ENCODE measurements around the gene CXorf38.

CXorf38 gene, protein sequence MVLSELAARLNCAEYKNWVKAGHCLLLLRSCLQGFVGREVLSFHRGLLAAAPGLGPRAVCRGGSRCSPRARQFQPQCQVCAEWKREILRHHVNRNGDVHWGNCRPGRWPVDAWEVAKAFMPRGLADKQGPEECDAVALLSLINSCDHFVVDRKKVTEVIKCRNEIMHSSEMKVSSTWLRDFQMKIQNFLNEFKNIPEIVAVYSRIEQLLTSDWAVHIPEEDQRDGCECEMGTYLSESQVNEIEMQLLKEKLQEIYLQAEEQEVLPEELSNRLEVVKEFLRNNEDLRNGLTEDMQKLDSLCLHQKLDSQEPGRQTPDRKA

GRCh38 chrX:40647307-40648197 is at the start of gene CXorf38:
CXorf38 (minus strand) TSS chrX:40647561; CDS start chrX:40647520, 41 bp downstream.
- peak; percentile 84 for DNase-seq

DNA sequence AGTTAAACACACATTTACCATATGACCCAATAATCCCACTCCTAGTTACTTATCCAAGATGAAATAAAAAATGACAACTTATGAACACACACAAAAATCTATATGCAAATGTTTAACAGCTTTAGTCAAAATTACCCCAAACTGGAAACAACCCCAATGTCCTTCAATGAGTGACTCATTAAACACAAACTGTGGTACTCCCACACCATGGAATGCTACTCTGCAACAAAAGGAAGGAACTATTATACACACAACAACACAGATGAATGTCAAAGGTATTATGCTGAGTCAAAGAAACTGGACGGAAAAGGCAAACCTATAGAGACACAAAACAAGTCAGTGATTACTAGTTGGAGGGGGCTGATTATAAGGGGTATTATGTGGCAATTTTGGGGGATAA is 47.4 kb upstream of the CXorf38 start:
- no peak for DNase-seq

DNA sequence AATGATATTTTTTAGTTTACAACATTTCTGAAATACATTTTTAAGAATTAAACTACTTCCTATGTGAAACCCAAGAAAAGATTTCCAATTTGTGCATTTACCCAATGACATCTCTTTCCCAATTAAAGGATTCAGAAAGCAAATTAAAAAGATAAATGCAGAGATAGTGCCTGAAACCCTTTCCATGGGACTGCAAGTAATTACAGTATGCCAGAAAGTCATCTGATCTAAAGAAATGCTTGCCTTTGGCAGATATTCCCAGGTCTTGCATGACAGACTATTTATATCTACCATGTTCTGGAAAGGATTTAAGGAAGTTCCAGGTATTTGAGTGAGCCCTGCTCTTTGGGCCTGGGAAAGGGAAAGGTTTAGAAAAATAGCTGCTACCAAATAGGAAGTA is 41.6 kb upstream of the CXorf38 start:
- no peak for DNase-seq

DNA sequence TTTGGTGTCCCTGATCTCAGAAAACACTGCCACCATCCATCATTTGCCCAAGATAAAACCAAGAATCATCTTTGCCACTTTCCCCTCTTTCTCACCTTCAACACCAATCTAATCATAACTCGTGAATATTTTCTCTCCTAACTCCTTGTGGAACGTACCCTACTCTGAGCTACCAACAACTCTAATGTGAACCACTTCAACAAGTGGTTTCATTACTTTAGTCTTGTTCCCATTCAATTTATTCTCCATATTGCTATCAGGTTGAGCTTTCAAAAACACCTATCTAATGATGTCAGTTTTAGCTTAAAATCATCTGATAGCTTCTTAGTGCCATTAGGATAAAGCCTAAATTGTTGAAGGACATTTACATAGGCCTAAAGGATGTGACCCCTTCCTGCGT is 39.8 kb upstream of the CXorf38 start:
- DNase-seq = no peak

- DNase-seq = no peak
These were observed 38.1 kb upstream of the CXorf38 start for GRCh38 chrX:40685362-40685918.

DNA sequence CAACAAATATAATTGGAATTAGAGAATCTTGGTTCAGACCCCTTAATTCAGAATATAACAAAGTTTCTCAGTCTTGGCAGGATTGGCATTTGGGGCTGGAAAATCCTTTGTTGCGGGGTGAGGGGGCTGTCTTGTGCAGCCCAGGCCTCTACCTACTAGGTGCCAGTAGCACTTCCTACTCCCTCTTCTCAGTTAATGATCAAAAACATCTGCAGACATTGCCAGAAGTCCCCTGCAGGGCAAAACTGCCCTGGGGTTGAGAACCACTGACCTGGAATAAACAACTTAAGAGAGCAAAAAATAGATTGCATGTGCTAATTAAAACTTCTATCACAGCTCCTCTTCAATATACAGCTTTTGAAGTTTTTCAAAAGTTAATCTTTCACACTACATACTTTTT is 36.7 kb upstream of the CXorf38 start:
- no peak for DNase-seq

DNA sequence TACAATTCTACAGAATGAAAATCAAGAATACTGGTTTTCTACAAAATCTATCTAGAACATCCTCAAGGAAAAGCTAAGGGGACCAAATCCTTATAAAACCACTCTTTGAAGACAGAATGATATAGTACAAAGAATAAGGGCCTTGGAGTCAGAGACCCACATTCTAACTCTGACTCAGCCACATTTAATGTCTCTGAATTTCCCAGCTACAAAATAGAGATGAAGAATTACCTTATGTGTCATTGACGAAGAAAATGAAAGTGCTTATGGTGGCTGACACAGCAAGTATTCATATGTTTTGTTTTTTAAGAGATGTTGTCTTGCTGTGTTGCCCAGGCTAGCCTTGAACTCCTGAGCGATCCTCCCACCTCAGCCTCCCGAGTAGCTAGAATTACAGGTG is 35.9 kb upstream of the CXorf38 start:
- no peak for DNase-seq

GRCh38 chrX:40671126-40671525 is 23.8 kb upstream of the CXorf38 start:
- DNase-seq = no peak

DNA sequence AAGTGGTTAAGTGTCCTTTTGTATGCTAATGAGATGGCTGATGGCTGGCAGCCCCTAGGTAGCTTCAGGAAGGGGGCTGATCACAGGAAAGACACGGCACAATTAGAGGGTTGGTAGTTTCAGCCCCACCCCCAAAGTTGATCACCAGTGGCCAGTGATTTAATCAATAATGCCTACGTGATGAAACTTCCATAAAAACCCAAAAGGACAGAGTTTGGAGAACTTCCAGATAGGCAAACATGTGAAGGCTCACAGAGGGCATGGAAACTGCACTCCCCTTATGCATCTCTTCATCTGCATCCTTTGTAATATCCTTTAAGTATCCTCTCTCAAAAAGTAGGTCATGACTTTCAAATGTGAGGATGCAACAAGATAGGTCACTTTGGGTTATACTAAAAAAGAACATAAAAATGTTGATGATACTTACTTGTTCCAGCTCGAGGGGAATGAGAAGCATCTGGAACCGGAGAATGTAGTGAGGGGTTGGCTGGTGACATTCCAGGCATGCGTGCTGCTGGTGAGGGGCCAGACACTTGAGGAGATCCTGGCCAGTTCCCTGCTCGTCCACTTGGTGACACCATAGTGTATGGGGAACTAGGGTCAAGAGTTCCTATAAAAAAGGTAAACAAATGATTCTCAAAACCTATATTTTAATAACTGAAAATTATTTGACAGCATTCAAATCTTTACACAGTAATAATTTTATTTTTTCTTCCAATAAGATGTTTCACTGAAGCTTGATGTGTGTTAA is 16.7 kb upstream of the CXorf38 start:
- no peak for DNase-seq

DNA sequence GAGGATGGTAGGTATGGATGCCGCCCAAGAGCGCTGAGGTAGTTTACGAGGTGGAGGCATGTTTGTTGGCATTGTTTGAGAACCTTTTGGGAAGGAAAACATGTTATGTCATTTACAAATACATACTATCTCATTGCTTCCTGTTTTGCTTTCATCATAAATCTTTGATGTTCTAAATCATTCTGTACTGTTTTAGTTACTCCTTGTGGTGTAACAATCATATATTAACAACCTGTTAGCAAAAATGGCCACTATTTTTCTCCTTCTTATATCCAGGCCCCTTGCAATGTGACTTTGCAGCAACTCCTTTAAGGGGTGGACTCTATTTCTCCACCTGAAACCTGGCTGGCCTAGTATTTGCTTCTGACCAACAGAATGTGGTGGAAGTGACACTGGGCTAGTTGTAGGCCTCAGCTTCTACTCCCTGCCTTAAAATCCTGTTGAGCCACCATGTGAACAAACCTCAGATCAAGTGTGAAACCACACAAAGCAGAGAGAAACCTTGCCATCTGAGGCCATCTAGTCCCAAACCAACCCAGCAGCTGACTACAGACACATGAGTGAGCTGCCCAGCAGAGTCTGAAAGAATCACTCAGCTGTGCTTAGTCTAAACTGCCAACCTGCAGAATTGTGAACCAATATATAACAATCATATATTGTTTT is 15.8 kb upstream of the CXorf38 start:
- no peak for DNase-seq

DNA sequence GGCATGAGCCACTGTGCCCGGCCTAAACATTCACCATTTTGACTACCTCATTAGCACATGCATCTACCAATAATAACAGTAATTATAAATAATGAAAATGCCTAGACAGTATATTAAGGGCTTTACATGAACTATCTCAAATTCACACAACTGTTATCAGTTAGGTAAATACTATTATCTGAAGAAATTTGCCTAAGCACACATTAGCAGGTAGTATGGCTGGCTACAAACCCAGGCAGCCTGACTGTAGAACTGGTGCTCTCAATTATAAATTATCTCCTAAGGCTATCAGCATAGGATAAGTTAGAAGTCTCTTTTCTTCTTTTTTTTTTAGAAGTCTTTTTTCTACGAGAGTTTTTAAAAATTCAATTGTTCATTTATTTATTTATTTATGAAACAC is 14.1 kb upstream of the CXorf38 start:
- no peak for DNase-seq

DNA sequence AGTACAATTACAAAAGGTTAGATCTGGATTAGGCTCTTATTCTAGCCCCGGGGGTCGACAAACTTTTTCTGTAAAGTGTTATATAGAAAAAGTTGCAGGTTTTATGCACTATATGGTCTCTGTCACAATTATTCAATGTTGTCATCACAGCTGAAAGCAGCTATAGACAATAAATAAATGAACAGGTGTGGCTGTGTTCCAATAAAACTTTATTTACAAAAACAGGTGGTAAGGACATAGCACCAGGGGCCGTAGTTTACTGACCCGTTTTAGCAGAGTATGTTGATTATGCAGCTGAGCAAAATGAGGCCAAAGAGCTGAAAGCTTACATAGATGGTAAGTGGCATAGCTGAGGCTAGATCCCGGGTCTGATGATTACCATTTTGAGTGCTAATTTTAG is 13.0 kb upstream of the CXorf38 start:
- DNase-seq = no peak

- DNase-seq = no peak
These were observed 6.2 kb upstream of the CXorf38 start for GRCh38 chrX:40653535-40653934.

DNA sequence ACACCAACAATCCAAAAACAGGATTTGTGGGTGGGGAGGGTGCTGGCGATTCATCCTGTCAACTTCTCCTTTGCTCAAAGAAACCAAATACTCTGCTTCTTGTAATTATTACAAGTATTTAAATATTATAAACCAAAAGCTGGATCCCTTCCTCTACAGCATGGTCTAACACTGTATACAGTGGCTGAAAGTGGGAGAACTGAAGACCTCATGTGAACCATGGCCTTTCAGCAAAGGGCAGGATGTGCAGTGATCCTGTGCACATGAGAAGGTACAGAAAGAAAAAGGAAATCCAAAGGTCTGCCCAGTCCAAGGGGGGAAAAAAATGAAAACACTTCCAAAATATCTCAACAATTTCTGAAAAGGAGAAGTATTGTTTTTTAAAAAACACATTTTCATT is 5.3 kb upstream of the CXorf38 start:
- no peak for DNase-seq

GRCh38 chrX:40651620-40652223 is 4.4 kb upstream of the CXorf38 start:
- peak; percentile 25 for DNase-seq

DNA sequence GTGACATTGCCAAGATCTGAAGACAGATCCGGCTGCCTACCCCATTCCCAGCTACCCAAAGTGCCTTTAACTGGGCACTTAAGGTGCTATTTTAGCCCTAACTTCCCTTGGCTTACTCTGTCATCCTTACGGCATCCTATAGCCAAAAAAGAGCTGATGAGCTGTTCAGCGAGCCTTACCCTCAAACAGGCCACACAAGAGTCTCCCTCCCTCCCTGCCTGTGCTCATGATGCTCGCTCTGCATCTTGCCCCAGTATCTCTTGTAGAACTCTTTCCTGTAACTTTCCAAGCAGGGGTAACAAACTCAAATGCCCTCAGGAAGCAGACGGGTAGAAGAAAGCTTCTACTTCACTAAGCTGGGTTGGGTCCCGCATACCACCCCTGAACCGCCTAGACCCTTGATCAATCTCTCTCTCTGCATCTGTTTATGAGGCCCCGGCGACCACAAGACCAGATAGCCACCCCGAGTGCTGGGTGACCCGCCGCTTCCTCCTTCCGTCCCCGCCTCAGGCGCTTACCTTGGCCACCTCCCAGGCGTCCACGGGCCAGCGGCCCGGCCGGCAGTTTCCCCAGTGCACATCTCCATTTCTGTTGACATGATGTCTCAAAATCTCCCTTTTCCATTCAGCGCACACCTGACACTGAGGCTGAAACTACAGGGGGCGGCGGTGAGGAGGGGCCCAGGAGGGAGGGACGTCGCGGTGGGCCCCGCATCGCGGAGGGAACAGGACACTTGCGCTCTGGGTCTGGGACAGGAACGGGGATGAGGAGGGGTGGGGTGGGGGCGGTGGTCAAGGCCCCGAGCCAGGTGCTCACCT is 663 bp downstream of the CXorf38 start:
- no peak for DNase-seq

DNA sequence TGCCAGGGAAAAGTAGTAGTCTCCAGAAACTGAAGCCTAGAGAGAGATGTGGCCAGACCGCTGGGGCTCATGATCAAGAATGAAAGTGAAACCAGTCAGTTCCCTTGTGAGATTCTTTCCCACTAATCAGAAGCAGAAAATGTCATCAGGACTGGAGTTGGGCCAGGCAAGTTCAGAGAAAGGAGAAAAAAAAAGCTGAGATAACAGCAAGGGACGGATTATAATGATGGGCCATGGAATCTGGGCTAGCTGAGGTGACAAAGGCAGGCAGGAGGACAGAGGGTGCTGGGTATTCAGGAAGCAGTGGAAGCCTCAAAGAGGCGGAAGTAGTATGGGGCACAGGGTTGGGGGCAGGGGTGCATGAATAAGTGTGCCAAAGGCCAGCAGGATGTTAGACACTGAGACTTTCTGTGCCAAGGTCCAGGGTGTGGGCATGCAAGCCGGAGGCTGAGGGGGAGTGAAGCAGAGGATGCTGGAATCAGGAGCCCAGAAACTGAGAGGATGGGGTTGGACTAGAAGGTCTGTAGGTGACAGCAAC is 2.5 kb downstream of the CXorf38 start:
- DNase-seq = no peak

DNA sequence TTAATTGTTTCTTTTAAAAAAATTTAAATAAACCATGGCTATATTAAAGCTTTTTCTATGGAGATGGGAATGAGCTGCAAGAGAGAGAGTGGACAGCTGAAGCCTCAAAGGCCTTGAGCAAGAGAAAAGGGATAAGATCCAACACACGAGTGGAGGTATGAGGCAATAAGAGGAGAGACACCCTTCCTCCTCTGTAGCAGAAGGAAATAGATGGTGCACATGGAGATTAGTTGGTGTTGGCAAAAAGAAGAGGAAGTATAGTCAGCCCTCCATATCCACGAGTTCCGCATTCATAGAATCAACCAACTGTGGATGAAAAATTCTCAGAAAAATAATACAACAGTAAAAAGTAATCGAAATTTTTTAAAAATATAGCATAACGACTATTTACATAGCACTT is 3.2 kb downstream of the CXorf38 start:
- no peak for DNase-seq

DNA sequence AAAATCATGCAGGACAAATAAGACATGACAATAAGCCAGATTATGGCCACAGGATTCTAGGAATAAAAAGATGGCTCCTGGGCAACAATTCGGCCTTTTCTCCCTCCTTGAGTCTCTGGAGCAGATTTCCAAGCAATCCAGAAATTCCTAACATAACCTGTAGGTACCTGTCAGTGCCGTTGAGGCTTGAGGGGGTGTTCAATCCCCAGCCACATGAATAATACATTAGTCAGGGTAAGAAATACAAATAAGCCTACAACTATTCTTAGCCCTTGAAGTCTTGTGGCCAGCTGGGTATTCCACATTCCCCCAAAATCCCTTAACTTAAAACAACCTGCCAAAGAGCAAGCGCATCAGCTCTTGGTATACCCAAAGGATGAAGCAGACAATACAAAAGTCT is 9.7 kb downstream of the CXorf38 start:
- no peak for DNase-seq

DNA sequence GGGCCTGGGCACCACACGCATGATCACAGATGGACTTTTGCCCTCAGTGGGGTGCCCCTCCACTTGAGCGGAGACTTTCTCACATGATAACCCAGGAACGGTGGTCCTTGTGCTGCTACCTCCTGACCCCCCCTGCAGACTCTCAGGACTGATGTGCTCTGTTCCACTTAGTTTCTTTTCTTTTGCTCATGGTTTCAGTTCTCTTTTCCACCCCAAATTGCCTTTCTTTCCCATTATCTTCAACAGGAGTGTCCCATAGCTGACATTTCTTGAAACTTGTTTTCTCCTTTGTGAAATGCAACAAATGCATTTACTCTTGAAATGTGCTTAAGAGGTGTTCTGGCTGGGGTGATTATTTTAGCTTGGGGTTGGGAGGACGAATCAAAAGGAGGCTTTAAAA is 15.2 kb downstream of the CXorf38 start:
- no peak for DNase-seq

DNA sequence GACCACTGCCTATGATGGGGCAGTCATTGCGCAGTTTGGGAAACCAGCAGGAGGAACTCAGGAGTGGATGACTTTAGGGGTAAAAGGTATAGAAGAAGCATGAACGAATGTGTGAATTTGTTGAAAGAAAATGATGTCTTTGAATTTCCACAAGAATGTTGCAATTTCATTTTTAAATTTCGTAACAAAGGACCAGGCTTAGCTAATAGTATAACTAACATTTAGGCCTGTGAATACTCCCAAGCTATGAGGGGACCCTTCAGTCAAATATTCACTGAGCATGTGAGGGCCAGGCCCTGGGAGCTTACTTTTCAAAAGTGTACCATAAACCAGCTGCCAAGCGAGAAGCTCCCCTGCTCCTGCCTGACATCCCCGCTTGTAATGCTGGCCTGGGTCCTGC is 18.9 kb downstream of the CXorf38 start:
- no peak for DNase-seq

Measured in NCI-H774 (cell line).